ENCODE measurements around the gene ZSCAN10. TPM values are rescaled to one million over a fixed set of nuclear protein-coding genes. Genes with fewer than 3 reads are reported as not detected.

Gene ZSCAN10
- total RNA-seq, 1 experiment from 2014 or later: not detected

DNA sequence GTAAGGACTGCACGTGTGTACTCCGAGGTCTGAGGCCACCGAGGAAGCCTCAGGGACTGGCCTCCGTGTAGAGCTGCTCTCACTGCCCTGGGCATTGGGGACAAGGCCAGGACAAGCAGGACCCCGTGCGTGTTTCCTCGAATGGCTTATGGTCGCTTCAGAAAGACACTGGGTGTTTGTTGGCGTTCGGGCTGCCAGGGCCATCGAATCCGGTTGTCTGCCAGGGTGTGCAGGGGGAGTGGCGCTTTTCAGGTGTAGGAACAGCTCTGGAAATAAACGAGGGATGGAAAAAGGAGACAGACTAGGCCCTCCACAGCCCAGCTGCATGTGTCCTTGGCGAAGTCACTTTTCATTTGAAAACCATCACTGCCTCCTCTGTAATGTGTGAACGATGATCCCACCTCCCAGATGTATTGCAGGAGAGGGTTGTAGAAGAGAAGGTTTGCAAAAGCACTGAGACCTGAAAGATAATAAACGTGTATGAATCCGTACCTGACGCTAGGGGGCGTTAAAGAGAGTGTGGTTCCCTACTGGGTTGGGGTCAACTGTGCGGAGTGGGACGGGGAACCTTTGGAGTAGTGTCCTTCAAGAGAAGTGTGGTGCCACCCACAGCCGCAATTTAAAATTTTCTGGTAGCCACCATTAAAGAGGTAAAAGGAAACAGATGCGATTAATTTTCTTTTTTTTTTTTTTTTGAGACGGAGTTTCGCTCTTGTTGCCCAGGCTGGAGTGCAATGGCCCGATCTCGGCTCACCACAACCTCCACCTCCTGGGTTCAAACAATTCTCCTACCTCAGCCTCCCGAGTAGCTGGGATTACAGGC is 2.1 kb upstream of the ZSCAN10 start:
- POLR2A ChIA-PET: interaction anchor here (0.6 kb wide), 1 partner anchor 1393 kb away, joined by 3 read pairs; no protein-coding TSS in a partner anchor
- Mint-ChIP-seq H3K4me3 (ENCODE audit: unreplicated experiment) (peak overlapping the region; percentile 29), H3K36me3 (ENCODE audit: insufficient read depth, unreplicated experiment) (no peaks in the 10 kb centered on the region), H3K27me3 (ENCODE audit: insufficient read depth, unreplicated experiment) (no peaks in the 10 kb centered on the region), H3K4me1 (ENCODE audit: low read depth, unreplicated experiment) (peaks cover 14% of the 10 kb centered on the region), H3K9me3 (ENCODE audit: unreplicated experiment) (no peaks in the 10 kb centered on the region), H3K27ac (ENCODE audit: unreplicated experiment) (peak overlapping the region; percentile 10)
- CTCF ChIA-PET: interaction anchor here (0.6 kb wide), 1 partner anchor 1053 kb away, joined by 3 read pairs; no protein-coding TSS in a partner anchor
- H3K4me1 ChIP-seq: peaks cover 10% of the 10 kb centered on the region
- peak in 1 of 2 experiments; percentile 50 for DNase-seq
- intact Hi-C loops (cut with micrococcal nuclease; ENCODE audit: unreplicated experiment): loop anchor here (2.0 kb wide), 1 partner anchor 34 kb away; the partner anchor contains the start of gene ZNF213
- H3K36me3 ChIP-seq (ENCODE audit: control insufficient read depth, insufficient read depth, low read length): no peaks in the 10 kb centered on the region
- no peak overlapping the region for H3K4me3 ChIP-seq (ENCODE audit: low read depth, low read length)
- no peaks in the 10 kb centered on the region for H3K9me3 ChIP-seq
- no TSS peak for BruUV-seq (replicated peaks)
- TF ChIP-seq CTCF (IDR thresholded peaks at IDR 0.05; ENCODE audit: insufficient read depth in 1 of 2, low read depth in 1 of 2, low read length in 1 of 2, severe bottlenecking in 1 of 2, unreplicated experiment in 1 of 2): peak; percentile 46 to 59
- no peaks in the 10 kb centered on the region for H3K27me3 ChIP-seq (replicated peaks; ENCODE audit: control insufficient read depth, insufficient read depth, low read length)

GRCh38 chr16:3099732-3100499 is 822 bp upstream of the ZSCAN10 start:
- H3K27me3 Mint-ChIP-seq (ENCODE audit: insufficient read depth, unreplicated experiment): no peaks in the 10 kb centered on the region
- ChIA-PET CTCF (interaction anchor here (1.2 to 2.3 kb wide), 2 partner anchors 29 to 42 kb away, joined by 3 to 6 read pairs; no protein-coding TSS in a partner anchor), POLR2A (no interaction called here)
- no peaks in the 10 kb centered on the region for H3K36me3 Mint-ChIP-seq (ENCODE audit: insufficient read depth, unreplicated experiment)
- H3K4me1 Mint-ChIP-seq (ENCODE audit: low read depth, unreplicated experiment): peaks cover 14% of the 10 kb centered on the region
- Histone ChIP-seq H3K27me3 (replicated peaks; ENCODE audit: control insufficient read depth, insufficient read depth, low read length) (no peaks in the 10 kb centered on the region), H3K9me3 (no peaks in the 10 kb centered on the region), H3K36me3 (ENCODE audit: control insufficient read depth, insufficient read depth, low read length) (no peaks in the 10 kb centered on the region), H3K4me3 (ENCODE audit: low read depth, low read length) (no peak overlapping the region), H3K4me1 (peaks cover 10% of the 10 kb centered on the region)
- DNase-seq: peak; percentile 93 to 94
- H3K9me3 Mint-ChIP-seq (ENCODE audit: unreplicated experiment): no peaks in the 10 kb centered on the region
- peak overlapping the region; percentile 53 for H3K27ac Mint-ChIP-seq (ENCODE audit: unreplicated experiment)
- intact Hi-C loops (cut with micrococcal nuclease; ENCODE audit: unreplicated experiment): loop anchor here (2.0 kb wide), 1 partner anchor 35 kb away; the partner anchor contains the start of gene ZNF213
- no TSS peak for BruUV-seq (replicated peaks)
- H3K4me3 Mint-ChIP-seq (ENCODE audit: unreplicated experiment): peak overlapping the region; percentile 67
- no peak for TF ChIP-seq CTCF (IDR thresholded peaks at IDR 0.05; ENCODE audit: insufficient read depth in 1 of 2, low read depth in 1 of 2, low read length in 1 of 2, severe bottlenecking in 1 of 2, unreplicated experiment in 1 of 2)

GRCh38 chr16:3099395-3099731 is 269 bp upstream of the ZSCAN10 start:
- H3K4me3 ChIP-seq (ENCODE audit: low read depth, low read length): no peak overlapping the region
- H3K9me3 ChIP-seq: no peaks in the 10 kb centered on the region
- intact Hi-C loops (cut with micrococcal nuclease; ENCODE audit: unreplicated experiment): no loop called here
- Mint-ChIP-seq H3K9me3 (ENCODE audit: unreplicated experiment) (no peaks in the 10 kb centered on the region), H3K4me1 (ENCODE audit: low read depth, unreplicated experiment) (peaks cover 14% of the 10 kb centered on the region), H3K36me3 (ENCODE audit: insufficient read depth, unreplicated experiment) (no peaks in the 10 kb centered on the region), H3K27ac (ENCODE audit: unreplicated experiment) (no peak overlapping the region), H3K27me3 (ENCODE audit: insufficient read depth, unreplicated experiment) (no peaks in the 10 kb centered on the region), H3K4me3 (ENCODE audit: unreplicated experiment) (no peak overlapping the region)
- H3K27me3 ChIP-seq (replicated peaks; ENCODE audit: control insufficient read depth, insufficient read depth, low read length): no peaks in the 10 kb centered on the region
- peaks cover 10% of the 10 kb centered on the region for H3K4me1 ChIP-seq
- BruUV-seq (replicated peaks): no TSS peak
- ChIA-PET POLR2A (no interaction called here), CTCF (interaction anchor here (1.2 to 2.3 kb wide), 3 partner anchors 30 to 41 kb away, joined by 3 to 7 read pairs (median 6); no protein-coding TSS in a partner anchor)
- no peak for TF ChIP-seq CTCF (IDR thresholded peaks at IDR 0.05; ENCODE audit: insufficient read depth in 1 of 2, low read depth in 1 of 2, low read length in 1 of 2, severe bottlenecking in 1 of 2, unreplicated experiment in 1 of 2)
- no peak for DNase-seq
- no peaks in the 10 kb centered on the region for H3K36me3 ChIP-seq (ENCODE audit: control insufficient read depth, insufficient read depth, low read length)
